HepG2 (cell line): Measurements from ENCODE around the gene HDAC3. TPM values are rescaled to one million over a fixed set of nuclear protein-coding genes. Genes with fewer than 3 reads are reported as not detected.

ENCODE experiments used
- ATAC-seq: fragments of 200-7000 bp; cut with Tn5 transposase; 3 replicates; pipeline ENCODE4 v1.9.1; 2020; ENCODE audit warnings: mild to moderate bottlenecking, moderate library complexity
- BruUV-seq: library from RNA; stranded (reverse); fragments of 400-500 nt; replicated peaks from 2 replicates; lab custom pipeline; 2021; lab: Mats Ljungman, UMichigan
- CTCF ChIA-PET: fragments of 300-600 bp; formaldehyde crosslinking; extraction: SDS; loops from one replicate; lab custom pipeline; 2021; ENCODE audit warnings: low total read pairs, inconsistent platforms, low intra/inter-chr PET ratio; lab: Yijun Ruan, JAX
- POLR2A ChIA-PET: fragments of 350-600 bp; sonication (Branson Sonifier 250); formaldehyde crosslinking; loops from one replicate; lab custom pipeline; 2020; ENCODE audit warnings: antibody characterized with exemption, inconsistent platforms; lab: Yijun Ruan, JAX
- DNase-seq: peaks from one replicate; pipeline ENCODE4 v3.0.0-alpha.2; 2015; ENCODE audit warnings: low spot score
- FAIRE-seq: peaks from 3 replicates; lab custom pipeline; 2011; peaks lifted over from hg19 to GRCh38; lab: Jason Lieb, UNC
- H2AFZ ChIP-seq: one replicate; pipeline ENCODE4 v1.6.1; 2011; ENCODE audit warnings: low read length, inconsistent platforms
- H3K27ac ChIP-seq: fragments of 300-600 bp; 3 replicates; pipeline ENCODE4 v1.8.0; 2011; ENCODE audit warnings: mixed run types, mild to moderate bottlenecking, mixed read lengths, low read length, inconsistent platforms; ENCODE audit not compliant: insufficient read depth; ENCODE audit errors: extremely low read length
- H3K27me3 ChIP-seq, 2 experiments: fragments of 200-600 bp in 1 of 2; 2 replicates in 1 of 2; 3 replicates in 1 of 2; pipeline versions ENCODE4 v1.6.0 to v1.8.0; 2011; ENCODE audit warnings: low read length in 2 of 2, mild to moderate bottlenecking in 2 of 2, moderate library complexity in 2 of 2, inconsistent platforms in 1 of 2; ENCODE audit not compliant: insufficient read depth in 2 of 2, control insufficient read depth in 1 of 2
- H3K36me3 ChIP-seq, 2 experiments: fragments of 200-600 bp in 1 of 2; replicated peaks in 1 of 2; 2 replicates in 1 of 2; 3 replicates in 1 of 2; pipeline versions ENCODE4 v1.5.1 to v1.8.0; 2011; ENCODE audit warnings: low read length in 2 of 2, inconsistent platforms in 1 of 2; ENCODE audit not compliant: insufficient read depth in 2 of 2, control insufficient read depth in 1 of 2
- H3K4me1 ChIP-seq: 2 replicates; pipeline ENCODE4 v1.5.1; 2012; ENCODE audit warnings: low read length, inconsistent platforms; ENCODE audit not compliant: insufficient read depth
- H3K4me2 ChIP-seq: 2 replicates; pipeline ENCODE4 v1.6.0; 2011; ENCODE audit warnings: low read depth, low read length, inconsistent platforms
- H3K4me3 ChIP-seq, 3 experiments: fragments of 200-600 bp in 1 of 3; sonication (generic), shearing (Covaris generic) in 1 of 3; replicated peaks in 1 of 3; 2 replicates each; pipeline ENCODE4 v1.5.1; 2011 to 2016; ENCODE audit warnings: low read length in 3 of 3, inconsistent platforms in 2 of 3, low read depth in 2 of 3, mild to moderate bottlenecking in 2 of 3, control low read depth in 1 of 3, mixed read lengths in 1 of 3; ENCODE audit not compliant: insufficient read depth in 1 of 3
- H3K79me2 ChIP-seq: one replicate; pipeline ENCODE4 v1.6.1; 2011; ENCODE audit warnings: low read length, inconsistent platforms; ENCODE audit not compliant: insufficient read depth
- H3K9ac ChIP-seq: 2 replicates; pipeline ENCODE4 v1.6.0; 2011; ENCODE audit warnings: mild to moderate bottlenecking, low read depth, low read length, inconsistent platforms; ENCODE audit not compliant: insufficient read depth
- H3K9me3 ChIP-seq: 2 replicates; pipeline ENCODE4 v1.5.1; 2012; ENCODE audit warnings: mild to moderate bottlenecking, low read length
- H4K20me1 ChIP-seq: 2 replicates; pipeline ENCODE4 v1.6.0; 2011; ENCODE audit warnings: inconsistent platforms, mild to moderate bottlenecking, low read length, moderate library complexity; ENCODE audit not compliant: insufficient read depth
- ELF1 ChIP-seq: sonication (generic); formaldehyde crosslinking; IDR thresholded peaks from 2 replicates; pipeline ENCODE4 v1.4.0; 2020; ENCODE audit warnings: missing genetic modification reagents
- ELF3 ChIP-seq: IDR thresholded peaks from 2 replicates; pipeline ENCODE4 v1.6.1; 2016; ENCODE audit warnings: missing genetic modification reagents, missing compliant biosample characterization
- FLYWCH1 ChIP-seq: sonication (generic); formaldehyde crosslinking; IDR thresholded peaks from 2 replicates; pipeline ENCODE4 v1.8.1; 2023; ENCODE audit warnings: mild to moderate bottlenecking, missing genetic modification reagents
- GABPB1 ChIP-seq: IDR thresholded peaks from 2 replicates; pipeline ENCODE4 v1.6.1; 2016; ENCODE audit warnings: mild to moderate bottlenecking, missing genetic modification reagents, moderate library complexity, missing compliant biosample characterization
- GTF3A ChIP-seq: sonication (generic); formaldehyde crosslinking; conservative IDR thresholded peaks from 2 replicates; pipeline ENCODE4 v1.4.0; 2020; ENCODE audit warnings: mild to moderate bottlenecking, missing genetic modification reagents
- HNF4A ChIP-seq: sonication (generic); formaldehyde crosslinking; IDR thresholded peaks from 2 replicates; pipeline ENCODE4 v1.4.0; 2020; ENCODE audit warnings: missing genetic modification reagents
- ISX ChIP-seq: sonication (generic); formaldehyde crosslinking; conservative IDR thresholded peaks from 2 replicates; pipeline ENCODE4 v1.5.0; 2020; ENCODE audit warnings: missing genetic modification reagents
- MYC ChIP-seq: sonication (generic); formaldehyde crosslinking; IDR thresholded peaks from 2 replicates; pipeline ENCODE4 v1.9.0; 2021; ENCODE audit warnings: missing genetic modification reagents, borderline replicate concordance
- NR2F6 ChIP-seq, 2 experiments: IDR thresholded peaks; 2 replicates each; pipeline ENCODE4 v1.6.1; 2016; ENCODE audit warnings: antibody characterized with exemption in 1 of 2, mild to moderate bottlenecking in 1 of 2
- RAD21 ChIP-seq: fragments of 450-650 bp; formaldehyde crosslinking; IDR thresholded peaks from 2 replicates; pipeline ENCODE4 v1.5.0; 2020; ENCODE audit warnings: mild to moderate bottlenecking
- RARA ChIP-seq: IDR thresholded peaks from 2 replicates; pipeline ENCODE4 v1.6.1; 2016; ENCODE audit warnings: missing genetic modification reagents, missing compliant biosample characterization
- RXRA ChIP-seq: sonication (generic); formaldehyde crosslinking; IDR thresholded peaks from 2 replicates; pipeline ENCODE4 v1.5.1; 2020; ENCODE audit warnings: missing genetic modification reagents
- RXRB ChIP-seq: IDR thresholded peaks from 2 replicates; pipeline ENCODE4 v1.6.1; 2016; ENCODE audit warnings: borderline replicate concordance, missing genetic modification reagents, missing compliant biosample characterization
- SALL1 ChIP-seq: sonication (generic); formaldehyde crosslinking; IDR thresholded peaks from 2 replicates; pipeline ENCODE4 v1.8.0; 2022; ENCODE audit warnings: mild to moderate bottlenecking, missing genetic modification reagents
- SMC3 ChIP-seq: IDR thresholded peaks from 2 replicates; pipeline ENCODE4 v1.6.1; 2011; ENCODE audit warnings: low read length, improper control_type of control experiment
- SOX6 ChIP-seq, 2 experiments: fragments of 450-650 bp in 1 of 2; sonication (generic) in 1 of 2; formaldehyde crosslinking in 1 of 2; IDR thresholded peaks; 2 replicates each; pipeline versions ENCODE4 v1.4.0 to v1.6.1; 2017 to 2020; ENCODE audit warnings: antibody characterized with exemption in 1 of 2, mild to moderate bottlenecking in 1 of 2, missing genetic modification reagents in 1 of 2
- SRY ChIP-seq: sonication (generic); formaldehyde crosslinking; IDR thresholded peaks from 2 replicates; pipeline ENCODE4 v1.8.0; 2022; ENCODE audit warnings: mild to moderate bottlenecking, missing genetic modification reagents
- STAG1 ChIP-seq: sonication (generic); formaldehyde crosslinking; IDR thresholded peaks from 2 replicates; pipeline ENCODE4 v1.4.0; 2020; ENCODE audit warnings: missing genetic modification reagents
- XRCC5 ChIP-seq: fragments of 200-400 bp; formaldehyde crosslinking; optimal IDR thresholded peaks from 2 replicates; pipeline ENCODE3; 2017; ENCODE audit warnings: mild to moderate bottlenecking, low read length
- ZFY ChIP-seq: sonication (generic); formaldehyde crosslinking; IDR thresholded peaks from 2 replicates; pipeline ENCODE4 v1.4.0; 2020; ENCODE audit warnings: missing genetic modification reagents
- WGBS: methylation state at CpG from one replicate; pipeline ENCODE4 v1.1.6; 2017; ENCODE audit warnings: low lambda C conversion rate; 5-methylcytosine and 5-hydroxymethylcytosine counted together
- in situ Hi-C: cut with HindIII; loops from 2 replicates; pipeline ENCODE4 v1.10.0; 2017; ENCODE audit warnings: low pct_unique_long_range_greater_than_20kb; ENCODE audit not compliant: extremely low pct_ligation_motif_present
- intact Hi-C: fragments of 100-400 bp; cut with micrococcal nuclease; formaldehyde crosslinking; loops from one replicate; pipeline ENCODE4 v1.10.0; 2022; ENCODE audit not compliant: unreplicated experiment
- polyA plus RNA-seq, 8 experiments: library from polyadenylated mRNA; depleted of rRNA in 3 of 8; stranded (reverse) in 7 of 8; unstranded in 1 of 8; fragments of >200 nt; fragmentation: Illumina TruSeq in 4 of 8; extraction: Trizol in 4 of 8; gene quantifications; 2 replicates each; pipeline versions ENCODE4 v1.2.1 to v1.2.3, GENCODE V29; 2011 to 2016; ENCODE audit warnings: low read depth in 4 of 8, missing spikeins in 1 of 8, mixed read lengths in 1 of 8; ENCODE audit not compliant: insufficient read depth in 1 of 8
- total RNA-seq, 5 experiments: library from RNA; depleted of rRNA; stranded (reverse); fragments of >200 nt; fragmentation: Illumina TruSeq; extraction: Trizol; gene quantifications; 2 replicates each; pipeline ENCODE4 v1.2.3, GENCODE V29; 2016; ENCODE audit warnings: low read depth in 1 of 5
- TF ChIP-seq, protein P1 (sequence below): sonication (generic); formaldehyde crosslinking; IDR thresholded peaks from 2 replicates; pipeline ENCODE4 v1.5.0; 2020; ENCODE audit warnings: mild to moderate bottlenecking, missing genetic modification reagents, moderate library complexity
- TF ChIP-seq, protein P2 (sequence below): sonication (generic); formaldehyde crosslinking; IDR thresholded peaks from 2 replicates; pipeline ENCODE4 v1.5.1; 2020; ENCODE audit warnings: mild to moderate bottlenecking, moderate library complexity, missing genetic modification reagents

The HDAC3 gene
- total and polyA plus RNA-seq, 2 of the 13 experiments (the other 11 are each of a cell fraction or from before 2014, with no cell fraction given): 84.0 to 94.1 TPM

DNA sequence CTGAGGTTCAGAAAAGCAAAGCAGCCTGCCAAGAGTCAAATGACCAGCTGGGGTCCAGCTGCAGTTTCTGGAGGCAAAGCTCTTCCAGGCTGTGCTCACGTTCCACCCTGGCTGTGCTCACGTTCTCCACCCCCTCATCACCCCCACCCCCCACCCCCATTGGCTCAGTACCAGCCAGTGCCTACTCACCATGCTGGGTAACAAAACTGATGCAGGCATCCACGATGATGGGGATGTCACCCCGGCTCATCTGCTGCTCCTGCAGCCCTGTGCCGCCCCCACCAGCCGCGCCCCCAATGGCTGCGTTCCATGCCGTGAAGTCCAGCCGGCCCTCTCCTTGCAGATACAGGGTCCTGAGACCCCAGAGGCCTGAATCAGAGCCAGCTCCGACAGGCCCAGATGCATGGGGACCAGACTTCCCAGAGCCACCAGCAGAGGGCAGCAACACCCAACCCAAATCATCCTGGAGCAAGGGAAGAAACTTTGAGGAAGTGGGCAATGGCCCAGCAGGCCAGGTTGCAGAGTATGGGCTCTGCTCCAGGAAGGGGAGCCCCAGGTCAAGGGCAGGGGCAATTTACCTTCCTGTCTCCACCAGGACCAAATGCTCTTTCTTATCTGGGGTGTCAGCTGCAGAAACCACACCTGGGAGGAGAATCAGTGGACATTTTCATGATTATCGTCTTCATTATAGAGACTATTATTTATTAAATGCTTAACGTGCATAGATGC, 28.2 kb upstream of the HDAC3 start:
- 0 out of 2 replicates have a peak, but pooled peaks cover 4% of the 10 kb centered on the region for H3K4me1 ChIP-seq
- H2AFZ ChIP-seq: no peak overlapping the region
- H3K27me3 ChIP-seq: no peaks in the 10 kb centered on the region; a peak in 1 of 5 replicates
- WGBS: 62% methylated on average over 2 of the region's 13 CpGs
- no peaks in the 10 kb centered on the region for H3K79me2 ChIP-seq
- peak; percentile 56 for DNase-seq
- H3K4me3 ChIP-seq: no peak overlapping the region
- peak; percentile 90 for ATAC-seq
- ChIA-PET POLR2A (no interaction called here), CTCF (interaction anchor here (1.0 to 1.5 kb wide), 3 partner anchors 149 to 348 kb away, joined by 3 to 8 read pairs (median 4); partner anchors contain the start of gene GNPDA1)
- H3K9me3 ChIP-seq: no peaks in the 10 kb centered on the region
- H3K27ac ChIP-seq: no peak overlapping the region
- TF ChIP-seq SRY (CRISPR knock-in tag) (no peak), STAG1 (CRISPR knock-in tag) (peak; percentile 81), NR2F6 (IDR thresholded peaks at IDR 0.05) (0 out of 2 replicates have a peak, but pooled peaks have one; percentile 37), NR2F6 (CRISPR knock-in tag; IDR thresholded peaks at IDR 0.05) (peak; percentile 68), ISX (CRISPR knock-in tag) (no peak), MYC (CRISPR knock-in tag) (no peak), SALL1 (CRISPR knock-in tag) (peak; percentile 33; the same call in 1 of the 2 replicates), RAD21 (CRISPR knock-in tag) (peak; percentile 68), SMC3 (peak; percentile 66), ELF3 (CRISPR knock-in tag) (peak; percentile 84), RXRB (no peak), RXRA (CRISPR knock-in tag) (peak; percentile 32; the same call in 1 of the 2 replicates), RARA (CRISPR knock-in tag) (0 out of 2 replicates have a peak, but pooled peaks have one; percentile 42), ZFY (0 out of 2 replicates have a peak, but pooled peaks have one; percentile 22), FLYWCH1 (CRISPR knock-in tag) (no peak), GABPB1 (peak; percentile 17; the same call in 1 of the 2 replicates), ELF1 (CRISPR knock-in tag) (peak; percentile 81), HNF4A (CRISPR knock-in tag) (no peak), SOX6 (IDR thresholded peaks at IDR 0.05) (no peak), SOX6 (CRISPR knock-in tag; IDR thresholded peaks at IDR 0.05) (0 out of 2 replicates have a peak, but pooled peaks have one; percentile 25), GTF3A (CRISPR knock-in tag) (0 out of 2 replicates have a peak, but pooled peaks have one; percentile 34), XRCC5 (peak; percentile 43)
- TF ChIP-seq, protein P1, sequence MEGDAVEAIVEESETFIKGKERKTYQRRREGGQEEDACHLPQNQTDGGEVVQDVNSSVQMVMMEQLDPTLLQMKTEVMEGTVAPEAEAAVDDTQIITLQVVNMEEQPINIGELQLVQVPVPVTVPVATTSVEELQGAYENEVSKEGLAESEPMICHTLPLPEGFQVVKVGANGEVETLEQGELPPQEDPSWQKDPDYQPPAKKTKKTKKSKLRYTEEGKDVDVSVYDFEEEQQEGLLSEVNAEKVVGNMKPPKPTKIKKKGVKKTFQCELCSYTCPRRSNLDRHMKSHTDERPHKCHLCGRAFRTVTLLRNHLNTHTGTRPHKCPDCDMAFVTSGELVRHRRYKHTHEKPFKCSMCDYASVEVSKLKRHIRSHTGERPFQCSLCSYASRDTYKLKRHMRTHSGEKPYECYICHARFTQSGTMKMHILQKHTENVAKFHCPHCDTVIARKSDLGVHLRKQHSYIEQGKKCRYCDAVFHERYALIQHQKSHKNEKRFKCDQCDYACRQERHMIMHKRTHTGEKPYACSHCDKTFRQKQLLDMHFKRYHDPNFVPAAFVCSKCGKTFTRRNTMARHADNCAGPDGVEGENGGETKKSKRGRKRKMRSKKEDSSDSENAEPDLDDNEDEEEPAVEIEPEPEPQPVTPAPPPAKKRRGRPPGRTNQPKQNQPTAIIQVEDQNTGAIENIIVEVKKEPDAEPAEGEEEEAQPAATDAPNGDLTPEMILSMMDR (CRISPR knock-in tag): peak; percentile 93
- TF ChIP-seq, protein P2, sequence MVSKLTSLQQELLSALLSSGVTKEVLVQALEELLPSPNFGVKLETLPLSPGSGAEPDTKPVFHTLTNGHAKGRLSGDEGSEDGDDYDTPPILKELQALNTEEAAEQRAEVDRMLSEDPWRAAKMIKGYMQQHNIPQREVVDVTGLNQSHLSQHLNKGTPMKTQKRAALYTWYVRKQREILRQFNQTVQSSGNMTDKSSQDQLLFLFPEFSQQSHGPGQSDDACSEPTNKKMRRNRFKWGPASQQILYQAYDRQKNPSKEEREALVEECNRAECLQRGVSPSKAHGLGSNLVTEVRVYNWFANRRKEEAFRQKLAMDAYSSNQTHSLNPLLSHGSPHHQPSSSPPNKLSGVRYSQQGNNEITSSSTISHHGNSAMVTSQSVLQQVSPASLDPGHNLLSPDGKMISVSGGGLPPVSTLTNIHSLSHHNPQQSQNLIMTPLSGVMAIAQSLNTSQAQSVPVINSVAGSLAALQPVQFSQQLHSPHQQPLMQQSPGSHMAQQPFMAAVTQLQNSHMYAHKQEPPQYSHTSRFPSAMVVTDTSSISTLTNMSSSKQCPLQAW (CRISPR knock-in tag): 0 out of 2 replicates have a peak, but pooled peaks have one; percentile 30
- in situ Hi-C loops (no loop called here), intact Hi-C loops (loop anchor here (1.0 to 10.0 kb wide), 2 partner anchors 27 to 480 kb away; no protein-coding TSS in a partner anchor)
- H3K4me2 ChIP-seq: no peak overlapping the region
- peak; percentile 87 for FAIRE-seq
- no TSS peak for BruUV-seq
- no peaks in the 10 kb centered on the region for H4K20me1 ChIP-seq
- H3K36me3 ChIP-seq: no peaks in the 10 kb centered on the region
- H3K9ac ChIP-seq: no peak overlapping the region
